Measurements from ENCODE around the gene CAMK1D.

GRCh38 chr10:12784646-12785045 is 435.3 kb downstream of the CAMK1D start:
- TF ChIP-seq CTCF (IDR thresholded peaks at IDR 0.05; ENCODE audit: low read depth, low read length): no peak
- no peak for TF ChIP-seq POLR2A (IDR thresholded peaks at IDR 0.05; ENCODE audit: extremely low read depth, insufficient read length)
- no peak for TF ChIP-seq MAX (IDR thresholded peaks at IDR 0.05; ENCODE audit: low read depth, low read length)

Data from NB4 (cell line).